ENCODE data around the gene EME2. TPM values are rescaled to one million over a fixed set of nuclear protein-coding genes. Genes with fewer than 3 reads are reported as not detected.

Gene EME2
- total RNA-seq, 4 donors from 2014 or later: 12.8 to 31.8 (median 22.0) TPM

DNA sequence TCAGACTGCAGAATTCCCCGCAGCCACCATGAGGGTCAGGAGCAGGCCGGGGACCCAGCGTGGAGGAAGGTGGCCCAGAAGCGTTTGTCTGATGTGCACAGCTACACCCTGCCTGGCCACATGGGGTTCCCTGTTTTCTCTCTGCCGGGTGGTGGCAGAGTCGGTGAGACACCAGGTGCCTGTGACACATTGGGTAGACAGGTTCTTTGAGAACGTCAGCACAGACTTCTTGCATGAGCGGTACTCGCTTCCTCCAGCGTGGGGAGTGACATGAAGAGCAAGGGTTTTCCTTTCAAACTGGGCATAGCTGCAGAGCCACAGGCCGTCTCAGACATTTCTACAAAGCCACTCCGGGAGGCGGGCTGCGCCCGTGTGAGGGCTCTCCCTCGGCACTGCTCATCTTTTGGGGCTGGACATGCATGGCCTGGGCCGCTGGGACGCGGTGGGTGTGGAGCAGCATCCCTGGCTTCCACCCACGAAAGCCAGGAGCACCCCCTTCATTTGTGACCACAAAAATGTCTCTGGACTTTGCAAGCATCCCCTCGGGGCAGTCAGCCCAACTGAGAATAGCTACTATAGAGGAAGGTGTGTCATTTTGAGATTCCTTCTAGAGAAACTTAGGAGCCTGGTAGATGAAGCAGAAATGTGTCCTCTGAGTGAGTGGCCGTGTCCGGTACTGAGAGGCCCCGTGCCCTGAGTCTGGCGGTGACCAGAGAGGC lies 27.3 kb upstream of the EME2 start:
- no peak overlapping the region for H3K4me3 ChIP-seq (replicated peaks in 1 of 3)
- no peaks in the 10 kb centered on the region for H3K9me3 ChIP-seq
- TF ChIP-seq, protein P1, sequence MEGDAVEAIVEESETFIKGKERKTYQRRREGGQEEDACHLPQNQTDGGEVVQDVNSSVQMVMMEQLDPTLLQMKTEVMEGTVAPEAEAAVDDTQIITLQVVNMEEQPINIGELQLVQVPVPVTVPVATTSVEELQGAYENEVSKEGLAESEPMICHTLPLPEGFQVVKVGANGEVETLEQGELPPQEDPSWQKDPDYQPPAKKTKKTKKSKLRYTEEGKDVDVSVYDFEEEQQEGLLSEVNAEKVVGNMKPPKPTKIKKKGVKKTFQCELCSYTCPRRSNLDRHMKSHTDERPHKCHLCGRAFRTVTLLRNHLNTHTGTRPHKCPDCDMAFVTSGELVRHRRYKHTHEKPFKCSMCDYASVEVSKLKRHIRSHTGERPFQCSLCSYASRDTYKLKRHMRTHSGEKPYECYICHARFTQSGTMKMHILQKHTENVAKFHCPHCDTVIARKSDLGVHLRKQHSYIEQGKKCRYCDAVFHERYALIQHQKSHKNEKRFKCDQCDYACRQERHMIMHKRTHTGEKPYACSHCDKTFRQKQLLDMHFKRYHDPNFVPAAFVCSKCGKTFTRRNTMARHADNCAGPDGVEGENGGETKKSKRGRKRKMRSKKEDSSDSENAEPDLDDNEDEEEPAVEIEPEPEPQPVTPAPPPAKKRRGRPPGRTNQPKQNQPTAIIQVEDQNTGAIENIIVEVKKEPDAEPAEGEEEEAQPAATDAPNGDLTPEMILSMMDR (IDR thresholded peaks at IDR 0.05): no peak
- no peak for TF ChIP-seq POLR2A (IDR thresholded peaks at IDR 0.05)
- no peak for DNase-seq
- intact Hi-C loops (cut with DNase I): no loop called here
- 95 to 98% methylated on average over 15 to 18 of the region's 25 CpGs for WGBS, 2 donors
- peaks cover 40 to 54% of the 10 kb centered on the region in 2 donors for H3K36me3 ChIP-seq
- no peaks in the 10 kb centered on the region for H3K4me1 ChIP-seq
- H3K27ac ChIP-seq: no peak overlapping the region
- no peaks in the 10 kb centered on the region for H3K27me3 ChIP-seq

DNA sequence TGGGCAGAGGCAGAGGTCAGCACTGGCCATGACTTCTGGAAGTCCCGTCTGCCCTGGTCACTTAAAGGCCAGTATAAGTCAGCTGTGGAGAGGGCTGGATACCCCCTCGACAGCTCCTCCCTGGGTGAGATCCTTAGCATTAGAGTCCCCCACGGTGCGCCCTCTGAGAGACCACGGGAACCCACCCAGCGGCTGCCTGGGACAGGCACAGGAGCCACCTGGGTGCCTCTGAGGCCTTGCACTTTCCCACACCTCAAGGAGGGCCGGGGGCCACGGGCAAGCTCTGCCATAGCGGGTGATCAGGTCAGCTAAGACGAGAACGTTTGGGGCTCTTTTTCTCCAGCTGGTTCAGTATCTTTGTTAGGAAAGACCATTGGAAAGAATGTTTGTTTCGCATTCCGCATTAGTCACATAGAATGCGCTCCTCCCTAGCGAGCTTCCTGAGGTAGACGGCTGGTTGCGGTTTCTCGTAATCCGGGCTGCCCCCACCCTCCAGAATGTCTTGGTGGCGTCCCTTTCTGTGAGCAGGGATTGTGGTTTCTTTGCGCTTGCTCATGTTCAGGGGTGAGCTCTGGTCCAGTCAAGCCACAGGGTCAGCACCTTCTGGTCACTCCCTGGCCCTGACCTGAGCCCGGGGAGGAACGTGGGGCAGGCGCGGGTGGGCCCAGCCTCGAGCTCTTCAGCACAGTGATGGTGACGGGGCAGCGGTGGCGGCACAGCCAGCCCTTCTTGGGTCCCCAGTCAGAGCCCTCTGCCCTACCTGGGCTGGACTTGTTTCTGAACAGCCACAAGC lies 26.5 kb upstream of the EME2 start:
- intact Hi-C loops (cut with DNase I): no loop called here
- Histone ChIP-seq H3K27ac (no peak overlapping the region), H3K4me1 (no peaks in the 10 kb centered on the region), H3K27me3 (no peaks in the 10 kb centered on the region), H3K4me3 (replicated peaks in 1 of 3) (no peak overlapping the region), H3K36me3 (peaks cover 40 to 49% of the 10 kb centered on the region in 2 donors), H3K9me3 (no peaks in the 10 kb centered on the region)
- no peak for DNase-seq
- no peak for TF ChIP-seq POLR2A (IDR thresholded peaks at IDR 0.05)
- TF ChIP-seq, protein P1 (IDR thresholded peaks at IDR 0.05): no peak
- 93 to 96% methylated on average over 18 to 23 of the region's 29 CpGs for WGBS, 2 donors

DNA sequence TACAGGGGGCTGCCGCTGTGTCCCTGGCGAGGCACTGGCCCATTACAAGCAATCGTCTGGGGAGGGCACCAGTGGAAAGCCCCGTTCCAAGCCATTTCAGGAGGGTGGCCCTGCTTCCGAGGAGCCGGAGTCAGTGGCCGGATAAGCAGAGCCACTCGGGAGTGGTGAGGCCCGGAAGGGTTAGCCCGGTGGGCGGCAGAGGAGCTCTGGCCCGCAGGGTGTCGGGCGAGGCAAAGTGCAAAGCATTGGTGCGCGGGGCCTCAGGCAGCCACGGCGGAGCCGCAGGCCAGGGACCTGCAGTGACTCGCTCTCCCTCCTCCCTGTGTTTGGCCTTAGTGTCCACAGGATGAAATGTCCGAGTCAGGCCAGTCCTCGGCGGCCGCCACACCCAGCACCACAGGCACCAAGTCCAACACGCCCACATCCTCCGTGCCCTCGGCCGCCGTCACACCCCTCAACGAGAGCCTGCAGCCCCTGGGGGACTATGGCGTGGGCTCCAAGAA lies 25.9 kb upstream of the EME2 start:
- no peak overlapping the region for H3K4me3 ChIP-seq (replicated peaks in 1 of 3)
- H3K4me1 ChIP-seq: no peaks in the 10 kb centered on the region
- TF ChIP-seq, protein P1 (IDR thresholded peaks at IDR 0.05): no peak
- no peak for TF ChIP-seq POLR2A (IDR thresholded peaks at IDR 0.05)
- H3K9me3 ChIP-seq: no peaks in the 10 kb centered on the region
- 90 to 97% methylated on average over 15 to 19 of the region's 31 CpGs for WGBS, 2 donors
- H3K27ac ChIP-seq: no peak overlapping the region
- H3K27me3 ChIP-seq: no peaks in the 10 kb centered on the region
- H3K36me3 ChIP-seq: peaks cover 40 to 49% of the 10 kb centered on the region in 2 donors
- DNase-seq: no peak
- intact Hi-C loops (cut with DNase I): no loop called here

DNA sequence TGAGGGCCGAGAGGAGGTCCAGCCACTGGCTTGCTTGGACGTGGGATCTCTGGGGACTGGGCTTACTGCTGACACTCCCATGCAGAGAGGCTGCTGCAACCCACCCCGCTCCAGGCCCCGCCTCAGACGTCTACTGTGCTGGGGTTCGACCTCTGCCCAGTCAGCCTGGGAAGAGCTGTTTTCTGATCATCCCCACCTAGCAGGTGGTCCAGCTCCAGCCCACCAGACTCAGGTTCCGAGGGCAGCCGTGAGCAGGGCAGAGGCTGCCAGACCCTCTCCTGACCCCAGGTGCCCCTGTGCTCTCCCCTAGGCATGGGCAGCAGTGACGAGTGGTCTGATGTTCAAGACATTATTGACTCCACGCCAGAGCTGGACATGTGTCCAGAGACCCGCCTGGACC lies 24.7 kb upstream of the EME2 start:
- Histone ChIP-seq H3K4me1 (no peaks in the 10 kb centered on the region), H3K9me3 (no peaks in the 10 kb centered on the region), H3K4me3 (replicated peaks in 1 of 3) (no peak overlapping the region), H3K36me3 (peaks cover 40 to 49% of the 10 kb centered on the region in 2 donors), H3K27ac (no peak overlapping the region), H3K27me3 (no peaks in the 10 kb centered on the region)
- intact Hi-C loops (cut with DNase I): no loop called here
- no peak for DNase-seq
- TF ChIP-seq POLR2A (IDR thresholded peaks at IDR 0.05): no peak
- TF ChIP-seq, protein P1 (IDR thresholded peaks at IDR 0.05): no peak
- WGBS, 2 donors: 86 to 89% methylated on average over 9 to 11 of the region's 11 CpGs

All from thyroid gland (tissue), 4 donors.